Mammary epithelial cell (primary cell): Measurements from ENCODE around the gene SIL1.

ENCODE experiments used
- CTCF ChIP-seq, 2 donors: IDR thresholded peaks in 1 of 2; conservative IDR thresholded peaks in 1 of 2; 2 replicates each; pipeline ENCODE4 v1.5.1; 2011 to 2012; ENCODE audit warnings: inconsistent platforms in 2 of 2, low read length in 2 of 2, mild to moderate bottlenecking in 2 of 2, control low read depth in 1 of 2, low read depth in 1 of 2; ENCODE audit not compliant: insufficient read depth in 1 of 2; ENCODE audit errors: extremely low read depth in 1 of 2
- EZH2 ChIP-seq: IDR thresholded peaks from 2 replicates; pipeline ENCODE4 v1.6.1; 2012; ENCODE audit warnings: low read length, inconsistent platforms, borderline replicate concordance

- no peak for TF ChIP-seq CTCF (conservative IDR thresholded peaks at IDR 0.05 in 1 of 2, IDR thresholded peaks at IDR 0.05 in 1 of 2; ENCODE audit: extremely low read depth in 1 of 2, insufficient read depth in 1 of 2, low read depth in 1 of 2, low read length in 2 of 2)
- TF ChIP-seq EZH2 = no peak
Measured at GRCh38 chr5:138966236-138966985, 231.8 kb downstream of the SIL1 start.
